Muscle of back (tissue), 11 donors: Measurements from ENCODE around the gene JADE2. TPM values are rescaled to one million over a fixed set of nuclear protein-coding genes. Genes with fewer than 3 reads are reported as not detected.
"Not testable (repeated sequence)": the region's sequence is repeated elsewhere in the genome, so short reads cannot be mapped to it uniquely, and the experiment has no call there.

Source experiments
- DNase-seq, 3 donors: peaks; one replicate each; pipeline versions ENCODE4 v3.0.0 to v3.0.0-alpha.2; 2013
- polyA plus RNA-seq, 10 donors: library from polyadenylated mRNA; unstranded; fragments of 120-200 nt; gene quantifications; one replicate each; pipeline ENCODE4 v1.2.1, GENCODE V29; 2013; ENCODE audit not compliant: insufficient read length in 10 of 10

The JADE2 gene
- polyA plus RNA-seq, 10 donors, result 0.70 to 3.9 (median 1.5) TPM

DNA sequence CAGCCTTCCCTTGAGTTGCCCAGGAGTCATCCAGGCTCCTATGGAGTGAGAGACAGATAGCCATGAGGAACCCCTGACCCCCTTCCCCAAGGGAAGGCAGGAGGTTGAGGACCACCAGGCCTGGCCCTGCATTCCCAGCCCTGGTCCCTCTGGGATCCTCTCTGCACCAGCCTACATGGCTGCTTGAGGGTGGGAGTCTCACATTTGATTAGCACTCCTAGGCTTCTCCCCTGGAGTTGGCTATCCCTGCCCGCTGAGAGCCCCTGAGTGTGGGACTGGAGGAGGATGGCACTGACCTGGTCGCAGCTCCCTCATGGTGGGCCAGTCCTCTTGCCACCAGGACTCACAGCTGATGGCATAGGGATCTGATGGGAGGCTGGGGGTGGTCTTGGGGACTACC, 60.5 kb downstream of the JADE2 start:
- DNase-seq, result no peak

- DNase-seq, result peak; percentile 23 to 58 (median 30)
Observed at GRCh38 chr5:134586866-134587524, 61.5 kb downstream of the JADE2 start.

DNA sequence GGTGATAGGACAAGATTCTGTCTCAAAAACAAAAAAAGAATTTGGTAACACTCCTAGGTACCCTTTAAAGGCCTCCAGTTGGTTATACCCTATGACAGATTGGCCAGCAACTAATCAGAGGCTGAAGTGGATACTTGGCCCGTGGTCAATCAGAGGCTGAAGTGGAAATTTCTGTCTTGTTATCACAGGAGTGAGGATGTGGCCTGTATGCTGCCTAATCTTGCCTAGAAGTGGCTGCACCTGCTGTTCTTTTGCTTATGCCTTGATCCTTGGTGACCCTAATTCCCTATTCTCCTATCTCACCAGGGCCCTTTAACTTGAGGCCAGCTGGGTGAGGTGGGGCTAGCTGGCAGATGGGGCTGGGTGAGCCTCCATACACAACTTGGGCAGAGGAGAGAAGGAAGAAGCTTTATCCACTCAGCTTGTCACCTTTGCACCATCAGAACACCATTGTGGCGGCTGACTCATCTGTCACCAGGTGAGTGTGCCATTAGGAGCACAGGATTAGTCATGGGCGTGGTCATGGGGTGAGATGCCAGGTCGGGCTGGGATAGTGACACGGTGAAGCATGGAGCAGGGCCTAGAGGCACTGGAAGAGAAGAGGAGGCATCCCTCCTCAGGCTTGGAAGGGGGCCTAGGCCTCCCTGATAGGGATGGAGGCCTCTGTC, 65.7 kb downstream of the JADE2 start:
- DNase-seq, result no peak

DNA sequence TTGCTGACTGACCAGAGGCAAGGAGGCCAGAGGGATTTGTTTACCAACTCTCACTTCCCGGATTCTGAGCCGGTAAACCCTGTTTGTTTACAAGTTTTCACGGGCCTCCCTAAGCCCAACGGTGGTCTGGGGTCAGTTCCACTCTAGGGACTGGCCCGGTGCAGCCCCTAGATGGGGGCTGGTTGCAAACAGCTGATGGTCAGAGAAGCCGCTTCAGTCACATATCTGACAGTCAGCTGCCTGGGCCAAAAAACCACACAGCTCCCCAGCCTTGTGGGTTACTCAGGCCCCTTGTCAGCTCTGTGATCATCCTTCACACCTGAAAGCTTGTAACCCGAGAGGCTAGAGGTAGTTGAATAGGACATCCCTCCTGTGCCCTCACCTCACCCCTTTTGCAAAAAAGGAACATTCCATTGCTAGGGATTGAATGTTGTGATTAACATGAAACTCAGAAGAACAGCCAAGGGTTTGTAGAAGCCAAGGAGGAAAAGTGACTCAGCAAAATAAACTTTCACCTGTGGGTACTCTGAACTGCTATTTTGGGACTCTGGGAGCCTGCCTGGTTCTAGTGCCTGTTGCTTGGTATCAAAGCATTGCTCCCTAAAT, 66.8 kb downstream of the JADE2 start:
- no peak for DNase-seq

DNA sequence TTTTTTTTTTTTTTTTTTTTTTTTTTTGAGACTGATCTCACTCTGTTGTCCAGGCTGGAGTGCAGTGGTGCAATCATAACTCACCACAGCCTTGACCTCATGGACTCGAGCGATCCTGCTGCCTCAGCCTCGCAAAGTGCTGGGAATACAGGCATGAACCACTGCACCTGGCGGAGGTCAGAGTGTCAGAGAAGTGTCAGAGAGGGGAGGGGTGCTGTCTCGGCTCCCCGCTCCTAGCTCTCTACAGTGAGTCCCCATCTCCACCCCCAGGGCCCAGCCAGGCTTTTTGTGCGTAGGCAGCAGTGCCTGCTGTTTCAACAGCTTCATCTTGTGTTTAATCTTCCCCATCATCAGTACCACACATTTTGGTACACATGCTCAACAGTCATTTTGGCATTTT, 68.9 kb downstream of the JADE2 start:
- no peak for DNase-seq

- no peak for DNase-seq
Observed at GRCh38 chr5:134594797-134595457, 69.5 kb downstream of the JADE2 start.

- DNase-seq, result no peak
Observed at GRCh38 chr5:134595458-134595838, 70.0 kb downstream of the JADE2 start.

GRCh38 chr5:134599820-134600219, 74.3 kb downstream of the JADE2 start:
- DNase-seq, result not testable (repeated sequence)

DNA sequence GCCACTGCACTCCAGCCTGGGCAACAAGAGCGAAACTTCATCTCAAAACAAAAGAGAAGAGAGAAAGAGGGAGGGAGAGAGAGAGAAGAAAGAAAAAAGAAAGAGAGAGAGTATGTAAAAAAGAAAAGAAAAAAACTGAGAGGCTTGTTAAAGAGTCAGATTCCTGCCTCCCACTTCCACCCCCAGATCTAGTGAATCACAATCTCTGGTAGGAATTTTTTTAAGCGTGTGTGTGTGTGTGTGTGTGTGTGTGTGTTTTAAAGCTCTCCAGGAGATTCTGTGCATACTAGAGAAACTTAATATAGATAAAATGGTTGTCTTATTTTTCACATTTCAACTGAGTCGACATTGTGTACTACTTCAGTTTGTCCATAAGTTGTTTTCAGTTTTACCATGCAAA, 75.1 kb downstream of the JADE2 start:
- DNase-seq, result peak in 1 of 3 donors; percentile 33

DNA sequence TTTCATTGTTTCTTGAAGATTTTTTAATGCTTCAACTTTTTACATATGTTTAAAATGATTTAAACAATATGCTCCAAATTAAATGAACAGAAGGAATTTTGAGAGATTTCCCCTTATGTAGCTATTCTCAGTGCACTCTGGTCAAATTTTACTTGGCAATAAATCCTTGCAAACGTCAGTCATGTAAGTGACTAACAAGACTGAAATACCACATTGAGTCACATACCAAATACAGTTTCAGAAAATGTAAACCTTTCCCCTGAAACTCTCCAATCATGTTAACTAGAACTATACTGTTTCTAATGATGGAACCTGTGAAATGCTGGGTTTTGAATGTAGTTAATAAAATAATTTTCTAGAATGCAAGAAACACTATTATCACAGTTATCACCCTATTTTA, 77.6 kb downstream of the JADE2 start:
- peak in 1 of 3 donors; percentile 19 for DNase-seq

DNA sequence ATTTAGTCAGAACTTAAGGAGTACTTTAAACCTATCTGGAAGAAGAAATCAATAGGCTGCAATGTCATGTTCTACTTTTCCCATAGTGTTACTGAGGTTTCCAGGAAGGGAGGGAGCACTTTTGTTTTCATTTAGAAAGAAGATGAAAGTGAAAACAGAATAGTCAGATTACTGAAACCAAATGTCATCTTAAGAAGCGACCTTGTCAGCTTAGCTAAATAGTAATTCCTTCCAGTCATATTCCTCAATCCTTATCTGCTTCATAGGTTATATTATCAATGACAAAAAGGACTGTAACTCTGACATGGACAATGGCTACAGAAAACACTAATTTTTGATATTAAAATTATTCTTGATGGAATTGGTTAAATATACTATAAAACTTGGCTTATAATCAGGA, 79.4 kb downstream of the JADE2 start:
- no peak for DNase-seq

- no peak for DNase-seq
Observed at GRCh38 chr5:134606726-134607125, 81.3 kb downstream of the JADE2 start.

- no peak for DNase-seq
Observed at GRCh38 chr5:134608555-134608954, 83.1 kb downstream of the JADE2 start.

DNA sequence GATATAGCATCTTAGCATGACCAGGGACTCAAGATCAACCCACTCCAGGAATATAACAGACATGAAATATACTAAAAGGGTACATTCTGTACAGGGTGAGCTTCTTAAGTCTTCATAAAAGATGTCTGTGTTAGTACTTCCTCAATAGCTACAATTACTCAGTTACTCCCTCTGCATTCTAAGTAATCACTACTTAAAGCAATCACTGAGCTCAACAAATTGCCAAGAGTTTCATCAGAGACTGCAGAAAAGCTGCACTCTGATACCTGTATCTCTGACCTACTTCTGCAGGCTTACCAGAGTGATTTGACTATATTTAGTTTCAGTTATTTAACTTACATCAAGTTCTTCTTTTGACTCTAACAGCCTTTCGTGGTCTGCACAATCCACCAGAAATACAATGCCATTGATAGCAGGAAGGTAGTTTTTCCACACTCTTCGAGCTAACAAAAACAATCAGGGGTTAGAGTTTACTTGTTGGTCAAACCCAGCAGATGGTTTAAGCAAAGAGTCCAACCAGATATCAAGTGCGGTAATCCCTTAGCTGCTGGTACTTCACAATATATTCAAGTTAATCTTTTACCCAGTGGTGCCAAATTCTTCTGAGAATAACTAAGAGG, 83.9 kb downstream of the JADE2 start:
- no peak for DNase-seq

DNA sequence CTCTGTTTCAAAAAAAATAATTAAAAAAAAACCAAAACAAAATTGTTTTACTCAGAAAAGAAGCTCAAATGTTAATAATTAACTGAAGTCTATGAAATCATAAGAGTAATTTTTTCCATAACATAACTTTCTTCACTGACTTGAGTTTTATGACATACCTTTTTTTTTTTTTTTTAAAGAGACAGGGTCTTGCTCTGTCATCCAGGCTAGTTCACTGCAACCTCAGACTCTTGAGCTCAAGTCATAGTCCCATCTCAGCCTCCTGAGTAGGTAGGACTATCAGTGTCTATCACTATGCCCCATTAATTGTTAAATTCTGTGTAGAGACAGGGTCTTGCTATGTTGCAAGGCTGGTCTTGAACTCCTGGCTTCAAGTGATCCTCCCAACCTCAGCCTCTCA, 85.3 kb downstream of the JADE2 start:
- DNase-seq, result no peak

DNA sequence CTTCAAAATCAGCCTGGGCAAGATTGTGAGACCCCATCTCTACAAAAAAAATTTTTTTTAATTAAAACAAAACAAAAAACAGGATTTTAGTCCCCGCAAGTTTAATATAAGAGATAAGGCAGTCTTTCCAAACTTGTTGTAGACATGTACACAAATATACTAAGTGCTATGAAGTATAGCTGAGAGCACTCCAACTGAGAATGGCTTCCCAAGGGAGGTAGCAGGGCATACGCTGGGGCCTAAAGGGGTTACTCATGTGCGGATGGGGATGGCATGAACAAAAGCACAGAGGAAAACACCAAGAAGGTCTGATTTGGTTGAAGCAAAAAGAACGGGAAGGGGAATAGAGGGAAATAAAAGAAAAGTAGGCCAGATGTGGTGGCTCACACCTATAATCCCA, 86.0 kb downstream of the JADE2 start:
- DNase-seq, result no peak

GRCh38 chr5:134614450-134615085, 89.1 kb downstream of the JADE2 start:
- no peak for DNase-seq

DNA sequence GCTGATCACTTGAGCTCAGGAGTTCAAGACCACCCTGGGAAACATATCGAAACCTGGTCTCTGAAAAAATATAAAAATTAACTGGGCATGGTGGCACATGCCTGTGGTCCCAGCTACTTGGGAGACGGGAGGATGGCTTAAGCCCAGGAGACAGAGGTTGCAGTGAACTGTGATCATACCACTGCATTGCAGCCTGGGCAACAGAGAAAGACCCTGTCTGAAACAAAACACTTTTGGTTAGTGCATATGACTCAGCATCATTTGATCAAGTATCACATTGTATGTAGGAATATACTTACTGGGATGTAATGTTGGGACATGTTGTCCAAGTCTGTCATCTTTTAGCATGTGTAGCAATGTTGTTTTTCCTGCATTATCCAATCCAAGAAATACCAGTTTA, 95.2 kb downstream of the JADE2 start:
- no peak for DNase-seq

DNA sequence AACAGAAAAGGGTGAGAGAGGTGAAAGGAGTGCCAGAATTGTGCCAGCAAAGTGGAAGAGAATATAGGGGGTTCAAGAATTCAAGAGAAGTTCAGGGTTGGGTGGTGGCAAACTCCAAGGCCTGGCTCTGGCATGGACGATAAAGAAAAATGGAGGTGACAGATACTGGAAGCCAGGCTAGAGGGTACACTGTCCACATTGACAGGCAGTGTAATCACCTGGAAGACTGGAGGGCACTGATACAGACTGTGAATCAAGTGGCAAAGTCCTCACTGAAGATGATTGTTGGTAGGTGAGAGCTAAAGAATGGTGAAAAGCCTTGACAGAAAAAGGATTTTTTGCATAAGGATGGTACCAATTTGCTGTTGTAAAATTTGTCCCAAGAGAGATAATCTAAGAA, 100.1 kb downstream of the JADE2 start:
- no peak for DNase-seq

GRCh38 chr5:134626369-134627014, 101.0 kb downstream of the JADE2 start:
- no peak for DNase-seq
